BE2C (cell line): Measurements from ENCODE around the gene CYYR1.

Source experiments
- DNase-seq: peaks from one replicate; pipeline ENCODE4 v3.0.0-alpha.2; 2020
- H3K27me3 ChIP-seq: fragments of 250-450 bp; sonication (Bioruptor Pico); 2 replicates; pipeline ENCODE4 v1.5.1; 2020; ENCODE audit warnings: mild to moderate bottlenecking
- H3K36me3 ChIP-seq: fragments of 250-450 bp; sonication (Bioruptor Pico); 2 replicates; pipeline ENCODE4 v1.5.1; 2020; ENCODE audit warnings: mild to moderate bottlenecking
- H3K4me1 ChIP-seq: fragments of 250-450 bp; sonication (Bioruptor Pico); 2 replicates; pipeline ENCODE4 v1.5.1; 2020
- H3K4me3 ChIP-seq: 2 replicates; pipeline ENCODE4 v1.5.1; 2011; ENCODE audit warnings: low read depth, low read length
- H3K9me3 ChIP-seq: fragments of 250-450 bp; sonication (Bioruptor Pico); 2 replicates; pipeline ENCODE4 v1.5.1; 2020
- TF ChIP-seq, protein P1 (sequence below): IDR thresholded peaks from 2 replicates; pipeline ENCODE4 v1.5.1; 2012; ENCODE audit warnings: mild to moderate bottlenecking, low read depth, low read length

Gene CYYR1

DNA sequence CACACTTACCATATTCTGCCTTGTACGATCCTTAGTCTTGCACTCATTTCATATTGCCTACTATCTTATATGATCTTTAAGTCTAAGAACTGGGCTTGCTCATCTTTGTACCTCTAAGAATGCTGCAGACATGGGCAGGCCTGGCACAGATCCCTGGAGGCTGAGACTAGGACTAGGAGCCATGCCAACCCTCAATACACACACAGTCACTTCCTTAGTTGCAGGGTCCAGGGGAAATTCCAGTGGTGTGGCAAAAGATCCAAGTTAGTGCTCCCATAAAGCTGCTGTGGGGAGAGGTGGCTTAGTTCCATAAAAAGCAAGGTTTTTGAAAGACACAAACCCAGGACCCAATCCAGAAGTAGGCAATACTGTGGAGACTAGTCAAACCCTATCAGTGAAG is 59.9 kb downstream of the CYYR1 start:
- no peak for DNase-seq
- Histone ChIP-seq H3K27me3 (no peaks in the 10 kb centered on the region), H3K4me3 (no peak overlapping the region), H3K36me3 (no peaks in the 10 kb centered on the region), H3K4me1 (no peaks in the 10 kb centered on the region), H3K9me3 (no peaks in the 10 kb centered on the region)
- TF ChIP-seq, protein P1, sequence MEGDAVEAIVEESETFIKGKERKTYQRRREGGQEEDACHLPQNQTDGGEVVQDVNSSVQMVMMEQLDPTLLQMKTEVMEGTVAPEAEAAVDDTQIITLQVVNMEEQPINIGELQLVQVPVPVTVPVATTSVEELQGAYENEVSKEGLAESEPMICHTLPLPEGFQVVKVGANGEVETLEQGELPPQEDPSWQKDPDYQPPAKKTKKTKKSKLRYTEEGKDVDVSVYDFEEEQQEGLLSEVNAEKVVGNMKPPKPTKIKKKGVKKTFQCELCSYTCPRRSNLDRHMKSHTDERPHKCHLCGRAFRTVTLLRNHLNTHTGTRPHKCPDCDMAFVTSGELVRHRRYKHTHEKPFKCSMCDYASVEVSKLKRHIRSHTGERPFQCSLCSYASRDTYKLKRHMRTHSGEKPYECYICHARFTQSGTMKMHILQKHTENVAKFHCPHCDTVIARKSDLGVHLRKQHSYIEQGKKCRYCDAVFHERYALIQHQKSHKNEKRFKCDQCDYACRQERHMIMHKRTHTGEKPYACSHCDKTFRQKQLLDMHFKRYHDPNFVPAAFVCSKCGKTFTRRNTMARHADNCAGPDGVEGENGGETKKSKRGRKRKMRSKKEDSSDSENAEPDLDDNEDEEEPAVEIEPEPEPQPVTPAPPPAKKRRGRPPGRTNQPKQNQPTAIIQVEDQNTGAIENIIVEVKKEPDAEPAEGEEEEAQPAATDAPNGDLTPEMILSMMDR = no peak

DNA sequence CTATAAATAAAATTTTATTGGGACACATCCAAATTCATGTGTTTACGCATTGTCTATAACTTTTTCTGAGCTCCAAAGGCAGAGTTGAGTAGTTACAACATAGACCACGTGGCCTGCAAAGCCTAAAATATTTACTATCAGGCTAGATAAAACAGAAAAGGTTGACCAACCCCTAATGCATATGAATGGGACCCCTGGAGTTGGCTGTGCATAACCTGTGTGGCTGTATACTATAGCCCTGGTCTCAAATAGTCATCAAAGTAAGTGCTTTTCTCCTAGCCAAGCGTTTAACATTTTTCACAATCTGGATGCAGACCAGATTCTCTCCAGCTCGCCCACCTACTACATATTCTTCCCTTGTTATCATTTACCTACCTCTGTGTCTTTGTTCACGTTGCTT is 60.4 kb downstream of the CYYR1 start:
- Histone ChIP-seq H3K36me3 (no peaks in the 10 kb centered on the region), H3K27me3 (no peaks in the 10 kb centered on the region), H3K4me3 (no peak overlapping the region), H3K4me1 (no peaks in the 10 kb centered on the region), H3K9me3 (no peaks in the 10 kb centered on the region)
- TF ChIP-seq, protein P1 = no peak
- DNase-seq = no peak

DNA sequence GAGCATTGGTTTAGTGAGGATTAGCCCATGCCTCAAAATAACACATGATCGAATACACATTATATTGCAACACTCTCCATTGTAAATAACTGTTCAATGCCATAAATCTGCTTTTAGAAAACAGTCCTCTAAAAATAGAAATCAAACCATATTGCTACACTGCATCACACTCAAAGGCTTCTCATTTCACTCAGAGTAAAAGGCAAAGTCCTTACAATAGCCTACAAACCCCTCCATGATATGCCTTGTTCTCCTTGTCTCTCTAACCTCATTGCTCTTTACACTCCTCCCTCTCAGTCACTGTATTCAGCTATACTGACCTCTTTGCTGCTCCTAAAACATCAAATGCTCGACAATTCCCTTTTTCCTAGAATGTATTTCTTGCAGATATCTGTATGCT is 64.2 kb downstream of the CYYR1 start:
- TF ChIP-seq, protein P1 = no peak
- DNase-seq = no peak

DNA sequence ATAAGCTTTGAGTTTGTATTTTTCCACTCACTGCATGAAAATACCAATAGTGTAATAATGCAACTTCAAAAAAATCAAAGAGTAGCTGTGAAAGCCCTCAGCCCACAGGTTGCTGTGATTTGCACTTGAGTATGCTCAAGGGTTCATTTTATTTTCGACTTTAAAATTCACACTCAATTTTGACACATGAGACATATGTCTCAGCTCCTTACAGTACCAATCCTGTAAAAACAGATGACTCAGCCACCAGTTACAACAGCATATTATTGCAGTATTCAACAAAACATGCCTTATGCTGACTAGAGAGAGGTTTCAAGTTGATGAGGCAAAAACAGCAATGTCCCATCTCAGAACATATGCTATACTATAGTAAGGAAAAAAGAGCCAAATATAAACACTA is 66.1 kb downstream of the CYYR1 start:
- TF ChIP-seq, protein P1 = no peak
- Histone ChIP-seq H3K4me3 (no peak overlapping the region), H3K27me3 (no peaks in the 10 kb centered on the region), H3K4me1 (peaks cover 10% of the 10 kb centered on the region), H3K36me3 (no peaks in the 10 kb centered on the region), H3K9me3 (no peaks in the 10 kb centered on the region)
- DNase-seq = no peak

More for the DNA sequence above, 64.2 kb downstream of the CYYR1 start:
- Histone ChIP-seq H3K4me3 (no peak overlapping the region), H3K27me3 (no peaks in the 10 kb centered on the region), H3K9me3 (no peaks in the 10 kb centered on the region), H3K36me3 (no peaks in the 10 kb centered on the region), H3K4me1 (peaks cover 10% of the 10 kb centered on the region)

DNA sequence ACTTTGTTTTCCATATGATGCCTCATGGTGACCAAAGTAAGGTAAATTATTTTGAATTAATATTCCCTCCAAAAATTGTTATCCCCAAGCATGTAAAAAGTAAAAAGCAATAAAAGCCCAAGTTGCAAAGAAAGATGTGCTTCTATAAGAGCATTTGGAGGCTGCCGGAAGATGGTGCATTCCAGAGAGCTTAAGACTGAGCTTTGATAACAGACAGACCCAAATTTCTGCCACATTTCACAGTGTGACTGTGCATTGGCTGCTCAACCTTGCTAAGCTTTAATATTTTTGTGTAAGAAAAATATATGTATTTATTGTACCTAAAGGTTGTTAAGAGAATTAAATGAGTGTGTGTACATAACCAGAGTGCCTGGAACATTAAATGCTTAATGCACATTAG is 67.9 kb downstream of the CYYR1 start:
- no peak for DNase-seq
- H3K4me1 ChIP-seq = peaks cover 10% of the 10 kb centered on the region
- TF ChIP-seq, protein P1 = no peak
- H3K4me3 ChIP-seq = no peak overlapping the region
- H3K9me3 ChIP-seq = no peaks in the 10 kb centered on the region
- H3K36me3 ChIP-seq = no peaks in the 10 kb centered on the region
- H3K27me3 ChIP-seq = no peaks in the 10 kb centered on the region

DNA sequence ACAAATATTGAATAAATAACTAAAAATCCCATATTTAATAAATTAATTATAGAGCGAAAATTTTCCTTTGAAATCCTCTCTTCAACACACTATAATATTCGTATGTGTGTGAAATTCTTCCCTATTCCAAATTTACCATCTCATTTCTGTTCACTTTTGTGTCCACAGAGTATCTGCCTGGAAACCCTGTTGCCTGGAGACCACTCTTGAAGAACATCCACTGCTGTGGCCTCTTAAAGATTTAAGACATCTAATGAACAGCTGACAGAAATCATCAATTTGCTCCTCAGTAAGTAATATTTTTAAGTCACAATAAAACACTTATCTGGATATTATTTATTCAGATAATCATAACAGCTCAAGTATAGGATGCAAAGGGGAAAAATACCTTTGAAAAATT is 69.7 kb downstream of the CYYR1 start:
- Histone ChIP-seq H3K27me3 (no peaks in the 10 kb centered on the region), H3K4me3 (no peak overlapping the region), H3K36me3 (no peaks in the 10 kb centered on the region), H3K4me1 (peaks cover 10% of the 10 kb centered on the region), H3K9me3 (no peaks in the 10 kb centered on the region)
- DNase-seq = no peak
- TF ChIP-seq, protein P1 = no peak
